ENCODE measurements around the gene OCA2.

OCA2 gene

DNA sequence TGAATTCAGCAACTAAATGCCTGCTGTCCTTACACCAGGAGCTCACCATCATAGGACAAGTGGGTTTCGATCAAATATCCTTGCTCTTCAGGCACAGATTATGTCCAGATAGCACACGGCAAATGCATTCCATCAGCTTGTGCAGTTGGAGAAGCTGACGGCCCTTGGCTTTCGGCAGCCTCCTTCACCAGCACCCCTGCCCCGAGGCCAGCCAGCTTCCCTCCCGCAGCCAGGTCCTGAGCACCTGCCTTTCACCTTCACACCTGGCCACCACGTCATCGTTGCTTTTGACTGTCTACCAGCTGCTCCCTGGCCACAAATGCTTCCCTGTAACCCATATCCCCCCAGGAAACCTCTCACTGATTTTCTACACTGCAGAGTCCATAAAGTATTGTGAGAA lies 355.5 kb downstream of the OCA2 start:
- H3K4me3 ChIP-seq (replicated peaks; ENCODE audit: low read depth, low read length), result no peak overlapping the region
- no peak for DNase-seq (ENCODE audit: extremely low read depth, low read depth)
- TF ChIP-seq, protein P1, sequence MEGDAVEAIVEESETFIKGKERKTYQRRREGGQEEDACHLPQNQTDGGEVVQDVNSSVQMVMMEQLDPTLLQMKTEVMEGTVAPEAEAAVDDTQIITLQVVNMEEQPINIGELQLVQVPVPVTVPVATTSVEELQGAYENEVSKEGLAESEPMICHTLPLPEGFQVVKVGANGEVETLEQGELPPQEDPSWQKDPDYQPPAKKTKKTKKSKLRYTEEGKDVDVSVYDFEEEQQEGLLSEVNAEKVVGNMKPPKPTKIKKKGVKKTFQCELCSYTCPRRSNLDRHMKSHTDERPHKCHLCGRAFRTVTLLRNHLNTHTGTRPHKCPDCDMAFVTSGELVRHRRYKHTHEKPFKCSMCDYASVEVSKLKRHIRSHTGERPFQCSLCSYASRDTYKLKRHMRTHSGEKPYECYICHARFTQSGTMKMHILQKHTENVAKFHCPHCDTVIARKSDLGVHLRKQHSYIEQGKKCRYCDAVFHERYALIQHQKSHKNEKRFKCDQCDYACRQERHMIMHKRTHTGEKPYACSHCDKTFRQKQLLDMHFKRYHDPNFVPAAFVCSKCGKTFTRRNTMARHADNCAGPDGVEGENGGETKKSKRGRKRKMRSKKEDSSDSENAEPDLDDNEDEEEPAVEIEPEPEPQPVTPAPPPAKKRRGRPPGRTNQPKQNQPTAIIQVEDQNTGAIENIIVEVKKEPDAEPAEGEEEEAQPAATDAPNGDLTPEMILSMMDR (IDR thresholded peaks at IDR 0.05; ENCODE audit: low read depth, low read length, missing control alignments), result no peak

DNA sequence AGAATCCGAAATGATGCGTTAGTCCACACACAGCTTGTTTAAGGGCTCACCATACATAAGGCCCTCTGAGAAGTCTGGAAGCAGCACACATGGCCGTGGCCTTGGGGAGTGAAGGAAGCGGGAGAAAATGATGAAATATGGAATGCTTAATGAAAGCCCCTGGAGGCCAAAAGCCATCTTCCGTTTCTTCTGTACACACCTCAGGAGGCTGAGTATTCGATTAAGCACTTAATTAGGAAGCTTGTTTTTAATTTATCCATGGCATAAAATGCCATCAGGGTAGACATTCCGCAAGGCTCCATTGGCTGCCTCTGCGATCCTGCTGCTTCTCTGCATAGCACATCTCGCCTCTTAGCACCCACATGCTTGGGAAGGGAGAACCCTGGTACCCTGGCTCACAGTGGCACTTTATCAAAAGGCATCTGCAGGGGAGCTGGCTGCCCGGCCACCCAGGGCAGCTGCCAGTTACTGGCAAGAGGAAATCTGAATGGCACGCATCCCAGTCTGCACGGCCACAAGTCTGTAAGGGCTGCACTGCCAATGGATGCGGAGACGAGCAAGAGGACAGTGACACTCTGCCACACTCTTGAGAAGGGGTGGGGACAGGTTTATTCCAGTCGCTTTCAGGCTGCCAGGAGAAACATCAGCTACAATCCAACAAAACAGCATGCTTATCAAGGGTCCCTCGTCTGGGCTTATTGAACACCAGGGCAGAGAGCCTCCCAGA lies 356.2 kb downstream of the OCA2 start:
- H3K4me3 ChIP-seq (replicated peaks; ENCODE audit: low read depth, low read length), result no peak overlapping the region
- TF ChIP-seq, protein P1 (IDR thresholded peaks at IDR 0.05; ENCODE audit: low read depth, low read length, missing control alignments), result no peak
- no peak for DNase-seq (ENCODE audit: extremely low read depth, low read depth)

DNA sequence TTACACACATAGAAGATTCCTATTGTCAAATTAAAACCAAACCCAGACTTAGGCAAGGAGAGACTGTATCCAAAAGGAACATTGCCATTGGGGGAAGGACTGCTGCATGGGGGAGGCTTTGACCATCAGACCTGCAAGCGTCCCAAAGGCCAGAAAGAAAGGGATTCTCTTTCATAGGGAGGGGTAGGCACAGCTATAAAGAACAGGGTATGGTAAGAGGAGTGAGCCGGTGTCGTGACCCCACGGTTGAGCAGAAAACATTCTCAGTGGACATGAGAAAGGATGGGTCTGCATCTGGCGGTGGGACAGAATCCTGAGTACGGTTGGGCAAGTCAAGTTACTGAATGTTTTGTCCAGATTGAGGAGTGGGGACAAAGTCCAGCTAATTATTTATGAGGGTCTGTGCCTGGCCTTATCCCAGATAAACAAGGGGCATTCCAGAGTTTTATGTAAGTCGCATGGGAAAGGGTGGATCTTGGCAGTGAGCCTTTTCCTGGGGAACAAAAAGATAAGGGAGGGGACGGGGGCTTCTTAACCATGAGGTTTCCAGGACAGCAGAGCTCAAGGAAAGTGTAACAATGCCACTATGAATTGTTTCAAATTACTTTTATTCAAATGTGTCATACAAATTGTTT lies 357.8 kb downstream of the OCA2 start:
- TF ChIP-seq, protein P1 (IDR thresholded peaks at IDR 0.05; ENCODE audit: low read depth, low read length, missing control alignments), result no peak
- H3K4me3 ChIP-seq (replicated peaks; ENCODE audit: low read depth, low read length), result no peak overlapping the region
- no peak for DNase-seq (ENCODE audit: extremely low read depth, low read depth)

DNA sequence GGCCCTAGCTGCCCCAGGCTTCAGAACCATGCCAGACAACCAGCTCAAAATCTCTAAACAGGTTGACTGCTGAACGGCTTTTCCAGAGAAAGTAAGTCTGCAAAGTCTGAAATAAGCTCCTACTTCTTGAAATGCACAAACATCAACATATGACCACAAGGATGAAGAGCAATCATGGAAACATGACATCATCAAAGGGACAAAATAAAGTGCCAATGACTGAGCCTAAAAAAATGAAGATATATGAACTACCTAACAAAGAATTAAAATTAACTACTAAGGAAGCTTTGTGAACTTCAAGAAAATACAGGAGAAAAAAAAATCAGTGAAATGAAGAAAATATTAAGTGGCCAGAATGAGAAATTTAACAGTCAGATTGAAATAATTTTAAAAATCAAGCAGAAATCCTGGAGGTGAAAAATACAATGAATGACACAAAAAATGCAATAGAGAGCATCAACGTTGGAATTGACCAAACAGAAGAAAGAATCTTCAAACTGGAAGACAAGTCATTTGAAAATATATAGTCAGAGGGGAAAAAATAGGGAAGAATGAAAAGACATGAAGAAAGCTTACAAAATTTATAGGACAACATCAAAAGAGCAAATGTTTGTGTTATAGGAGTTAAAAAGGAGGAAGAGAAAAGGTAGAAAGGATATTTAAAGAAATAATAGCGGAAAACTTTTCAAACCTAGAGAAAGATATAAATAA lies 364.2 kb downstream of the OCA2 start:
- no peak overlapping the region for H3K4me3 ChIP-seq (replicated peaks; ENCODE audit: low read depth, low read length)
- TF ChIP-seq, protein P1 (IDR thresholded peaks at IDR 0.05; ENCODE audit: low read depth, low read length, missing control alignments), result no peak
- no peak for DNase-seq (ENCODE audit: extremely low read depth, low read depth)

DNA sequence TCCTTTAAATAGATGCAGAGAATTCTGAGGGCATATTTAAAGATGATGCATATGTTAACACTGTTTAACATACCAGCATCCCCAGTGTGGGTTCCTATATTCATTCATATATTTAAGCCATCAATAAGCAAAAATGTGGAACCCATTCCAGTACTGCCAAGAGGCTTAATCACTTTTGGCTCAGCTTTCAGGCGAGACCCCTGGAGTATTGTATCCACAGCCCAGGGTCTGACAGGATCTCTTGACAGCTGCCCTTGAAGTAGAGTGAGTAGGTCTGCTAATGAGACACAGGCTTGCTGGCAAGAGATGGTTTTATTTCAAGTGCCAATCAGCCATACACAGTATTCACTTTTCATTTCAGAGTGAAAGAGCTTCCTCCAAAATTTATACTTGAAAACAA lies 367.3 kb downstream of the OCA2 start:
- TF ChIP-seq, protein P1 (IDR thresholded peaks at IDR 0.05; ENCODE audit: low read depth, low read length, missing control alignments), result no peak
- no peak for DNase-seq (ENCODE audit: extremely low read depth, low read depth)
- H3K4me3 ChIP-seq (replicated peaks; ENCODE audit: low read depth, low read length), result no peak overlapping the region

DNA sequence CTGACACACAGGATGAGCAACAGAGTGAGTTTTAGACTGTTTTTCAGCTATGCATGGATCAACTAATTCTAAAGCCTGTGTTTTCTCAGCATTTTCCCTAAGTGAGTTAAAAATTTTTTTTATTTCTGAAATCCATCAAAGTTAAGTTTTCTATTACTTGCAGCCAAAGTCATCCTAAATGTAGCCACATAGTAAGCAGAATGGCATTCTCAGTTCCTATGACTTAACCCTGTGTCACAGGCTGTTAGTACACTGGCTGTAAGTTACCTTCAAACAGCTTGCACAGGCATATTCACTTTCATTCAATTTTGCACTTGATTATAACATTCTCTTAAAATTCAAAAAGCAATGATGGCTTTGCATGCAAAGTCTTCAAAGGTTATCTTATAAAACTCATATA lies 368.2 kb downstream of the OCA2 start:
- H3K4me3 ChIP-seq (replicated peaks; ENCODE audit: low read depth, low read length), result no peak overlapping the region
- TF ChIP-seq, protein P1 (IDR thresholded peaks at IDR 0.05; ENCODE audit: low read depth, low read length, missing control alignments), result no peak
- no peak for DNase-seq (ENCODE audit: extremely low read depth, low read depth)

Data from HFF-Myc (cell line).